Activated naive CD4-positive, alpha-beta T cell treated with anti-CD3 and anti-CD28 coated beads for 36 hours (primary cell): Measurements from ENCODE around the gene MAP2K4. TPM values are rescaled to one million over a fixed set of nuclear protein-coding genes. Genes with fewer than 3 reads are reported as not detected.

ENCODE experiments used
- CTCF ChIA-PET: fragments of 350-600 bp; sonication (Branson Sonifier 250); formaldehyde crosslinking; loops from one replicate; lab custom pipeline; 2021; ENCODE audit warnings: antibody characterized with exemption; lab: Charles Lee
- DNase-seq: peaks from one replicate; pipeline ENCODE4 v3.0.0-alpha.2; 2020
- H3K27ac Mint-ChIP-seq: one replicate; pipeline ENCODE4 v1.8.0; 2021; ENCODE audit warnings: mild to moderate bottlenecking, mixed read lengths
- H3K27me3 Mint-ChIP-seq: one replicate; pipeline ENCODE4 v1.8.0; 2021; ENCODE audit warnings: low read depth, mixed read lengths
- H3K36me3 Mint-ChIP-seq: one replicate; pipeline ENCODE4 v1.8.0; 2021; ENCODE audit warnings: low read depth, mixed read lengths
- H3K4me1 Mint-ChIP-seq: one replicate; pipeline ENCODE4 v1.8.0; 2021; ENCODE audit warnings: low read depth, mixed read lengths
- H3K4me3 Mint-ChIP-seq: one replicate; pipeline ENCODE4 v1.8.0; 2021; ENCODE audit warnings: mild to moderate bottlenecking, moderate library complexity, mixed read lengths
- H3K9me3 Mint-ChIP-seq: one replicate; pipeline ENCODE4 v1.8.0; 2021; ENCODE audit warnings: mixed read lengths
- intact Hi-C: fragments of 100-400 bp; cut with micrococcal nuclease; formaldehyde crosslinking; loops from one replicate; pipeline ENCODE4 v1.15.1; 2023
- total RNA-seq, 2 experiments: library from RNA; stranded (reverse); gene quantifications; one replicate each; pipeline ENCODE4 v1.2.3, GENCODE V29; 2021

Gene MAP2K4
- total RNA-seq, 2 experiments from 2014 or later = 22.5 to 23.5 TPM

DNA sequence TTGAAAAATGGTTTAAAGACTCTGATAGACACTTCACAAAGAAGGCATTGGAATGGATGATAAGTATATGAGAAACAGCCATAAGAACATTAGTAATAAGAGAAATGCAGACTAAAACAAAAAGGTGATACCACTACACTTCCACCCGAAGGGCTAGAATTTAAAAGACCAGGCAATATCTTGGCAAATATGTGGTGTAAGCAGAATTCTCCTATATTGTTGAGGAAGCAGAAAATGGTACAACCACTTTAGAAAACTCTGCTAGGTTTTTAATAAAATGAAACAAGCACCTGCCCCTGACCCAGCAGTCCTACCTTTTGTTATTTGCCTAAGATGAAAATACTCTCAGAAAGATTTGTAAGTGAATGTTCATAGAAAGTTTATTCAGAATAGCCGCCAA is 43.7 kb downstream of the MAP2K4 start:
- CTCF ChIA-PET = no interaction called here
- no peak for DNase-seq
- Mint-ChIP-seq H3K36me3 (peaks cover 26% of the 10 kb centered on the region), H3K27ac (no peak overlapping the region), H3K4me1 (peaks cover 4% of the 10 kb centered on the region), H3K4me3 (no peak overlapping the region), H3K27me3 (no peaks in the 10 kb centered on the region), H3K9me3 (no peaks in the 10 kb centered on the region)
- intact Hi-C loops = no loop called here

DNA sequence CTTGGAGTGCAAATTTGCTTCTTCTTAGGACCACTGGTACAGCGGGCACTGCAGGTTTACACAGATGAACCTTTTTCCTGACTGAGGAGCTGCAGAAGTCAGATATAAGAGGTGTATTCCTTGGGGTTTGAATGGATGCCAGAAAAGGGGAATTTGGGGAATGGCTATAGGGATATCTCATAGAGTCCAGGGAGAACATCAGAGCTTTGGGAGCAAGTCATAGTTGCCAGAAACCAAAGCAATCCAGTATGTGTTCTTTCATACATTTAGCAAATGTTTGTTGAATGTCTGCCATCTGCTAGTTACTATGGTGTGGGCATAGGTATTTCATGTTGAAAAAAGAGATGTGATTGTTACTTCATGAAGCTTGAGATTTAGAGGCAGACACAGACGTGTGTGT is 46.8 kb downstream of the MAP2K4 start:
- Mint-ChIP-seq H3K4me1 (no peaks in the 10 kb centered on the region), H3K27me3 (no peaks in the 10 kb centered on the region), H3K4me3 (no peak overlapping the region), H3K27ac (no peak overlapping the region), H3K9me3 (no peaks in the 10 kb centered on the region), H3K36me3 (peaks cover 29% of the 10 kb centered on the region)
- CTCF ChIA-PET = interaction anchor here (0.8 kb wide), 1 partner anchor 12 kb away, joined by 3 read pairs; no protein-coding TSS in a partner anchor
- DNase-seq = no peak
- intact Hi-C loops = no loop called here

DNA sequence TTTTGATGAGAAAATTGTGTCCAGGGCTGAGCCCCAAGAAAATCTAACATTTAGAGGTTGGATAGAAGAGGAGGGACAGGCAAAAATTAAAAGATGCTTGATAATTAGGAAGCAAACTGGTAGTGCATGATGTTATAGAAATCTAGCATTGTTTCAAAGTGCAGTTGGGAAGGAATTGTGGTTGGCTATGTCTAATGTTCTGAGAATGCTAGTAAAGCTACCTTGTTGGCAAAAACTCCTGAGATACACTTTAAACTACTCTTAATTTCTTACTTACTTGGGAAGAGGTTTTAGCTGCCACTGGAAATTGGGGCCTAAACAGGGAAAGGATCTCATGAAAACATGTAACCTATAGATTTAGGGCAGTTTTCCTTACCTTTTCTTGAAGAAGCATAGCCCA is 48.3 kb downstream of the MAP2K4 start:
- Mint-ChIP-seq H3K4me3 (no peak overlapping the region), H3K9me3 (no peaks in the 10 kb centered on the region), H3K4me1 (no peaks in the 10 kb centered on the region), H3K27ac (no peak overlapping the region), H3K27me3 (no peaks in the 10 kb centered on the region), H3K36me3 (peaks cover 25% of the 10 kb centered on the region)
- no peak for DNase-seq
- CTCF ChIA-PET = no interaction called here
- intact Hi-C loops = no loop called here

DNA sequence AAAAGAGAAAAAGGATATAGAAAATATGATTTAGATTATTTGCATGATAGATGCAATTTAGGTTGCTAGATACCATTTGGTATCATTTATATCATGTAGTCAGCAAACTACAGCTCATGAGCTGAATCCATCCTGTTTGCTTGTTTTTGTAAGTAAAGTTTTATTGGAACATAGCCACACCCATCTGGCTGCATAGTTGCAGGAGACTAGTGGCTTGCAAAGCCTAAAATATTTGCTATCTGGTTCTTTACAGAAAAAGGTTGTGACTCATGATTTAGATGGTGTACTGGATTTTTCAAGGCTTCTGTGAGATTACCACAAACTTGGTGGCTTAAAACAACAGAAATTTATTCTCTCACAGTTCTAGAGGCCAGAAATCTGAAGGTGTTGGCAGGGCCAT is 49.9 kb downstream of the MAP2K4 start:
- Mint-ChIP-seq H3K36me3 (peaks cover 24% of the 10 kb centered on the region), H3K27me3 (no peaks in the 10 kb centered on the region)

DNA sequence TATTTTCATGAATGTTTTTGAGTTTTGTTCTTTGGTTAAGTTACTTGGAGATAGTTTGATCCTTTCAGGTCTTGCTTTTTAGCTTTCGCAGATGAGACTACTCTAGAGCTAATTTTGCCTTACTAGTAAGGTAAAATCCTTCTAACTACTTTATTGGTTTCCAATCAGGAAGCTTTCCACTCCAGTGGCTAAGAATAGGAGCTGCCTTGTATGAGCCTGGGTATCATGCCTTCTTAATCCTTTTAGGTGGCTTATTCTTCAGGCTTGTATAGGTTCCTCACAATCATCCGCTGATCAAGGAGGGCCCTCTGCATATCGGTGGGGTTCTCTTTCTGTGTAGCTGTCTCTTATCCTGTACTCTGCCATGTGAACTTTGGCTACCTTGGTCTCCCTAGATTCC is 53.7 kb downstream of the MAP2K4 start:
- Mint-ChIP-seq H3K27me3 (no peaks in the 10 kb centered on the region), H3K9me3 (no peaks in the 10 kb centered on the region), H3K36me3 (peaks cover 45% of the 10 kb centered on the region), H3K4me3 (no peak overlapping the region), H3K4me1 (peaks cover 10% of the 10 kb centered on the region), H3K27ac (no peak overlapping the region)
- DNase-seq = no peak
- intact Hi-C loops = no loop called here
- CTCF ChIA-PET = no interaction called here

More for the DNA sequence above, 49.9 kb downstream of the MAP2K4 start:
- Mint-ChIP-seq H3K9me3 (no peaks in the 10 kb centered on the region), H3K4me1 (peaks cover 3% of the 10 kb centered on the region), H3K27ac (no peak overlapping the region), H3K4me3 (no peak overlapping the region)
- intact Hi-C loops = no loop called here
- CTCF ChIA-PET = interaction anchor here (0.6 kb wide), 1 partner anchor 988 kb away, joined by 3 read pairs; no protein-coding TSS in a partner anchor
- DNase-seq = no peak

DNA sequence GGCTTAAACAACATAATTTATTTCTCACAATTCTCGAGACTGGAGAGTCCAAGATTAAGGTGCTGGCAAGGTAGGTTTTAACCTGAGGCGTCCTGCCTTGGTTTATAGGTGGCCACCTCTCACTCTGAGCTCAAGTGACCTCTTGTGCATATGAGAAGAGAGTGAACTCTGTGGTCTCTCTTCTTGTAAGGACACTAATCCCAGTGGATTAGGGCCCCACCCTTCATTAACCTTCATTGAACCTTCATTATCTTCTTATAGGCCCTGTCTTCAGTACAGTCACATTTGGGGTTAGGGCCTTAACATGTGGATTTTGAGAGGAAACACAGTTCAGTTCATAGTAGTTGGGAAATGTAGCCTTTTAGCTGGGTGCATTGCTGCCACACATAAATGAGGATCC is 57.1 kb downstream of the MAP2K4 start:
- H3K27ac Mint-ChIP-seq = no peak overlapping the region
- intact Hi-C loops = no loop called here
- CTCF ChIA-PET = interaction anchor here (1.2 kb wide), 1 partner anchor 25 kb away, joined by 3 read pairs; no protein-coding TSS in a partner anchor
- DNase-seq = no peak
- no peaks in the 10 kb centered on the region for H3K9me3 Mint-ChIP-seq
- H3K4me3 Mint-ChIP-seq = no peak overlapping the region
- peaks cover 14% of the 10 kb centered on the region for H3K4me1 Mint-ChIP-seq
- no peaks in the 10 kb centered on the region for H3K27me3 Mint-ChIP-seq
- H3K36me3 Mint-ChIP-seq = peaks cover 56% of the 10 kb centered on the region

DNA sequence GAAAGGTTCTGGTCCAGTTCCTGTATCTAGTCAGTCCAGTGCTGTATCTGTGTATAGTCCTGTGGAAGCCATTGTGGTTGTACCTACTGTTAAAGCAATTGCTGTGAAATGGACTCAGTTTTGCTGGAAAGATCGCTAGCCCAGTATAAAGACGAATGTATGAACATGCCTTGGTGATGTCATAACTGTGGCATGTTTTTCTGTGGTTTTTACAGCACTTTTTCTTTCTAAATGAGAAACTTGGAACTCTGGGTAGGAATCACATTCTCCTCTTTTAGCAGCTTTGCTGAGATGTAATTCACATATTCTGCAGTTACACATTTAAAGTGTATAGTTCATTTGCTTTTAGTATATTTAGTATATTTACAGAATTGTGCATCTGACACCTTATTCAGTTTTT is 58.1 kb downstream of the MAP2K4 start:
- no peak overlapping the region for H3K27ac Mint-ChIP-seq
- no peaks in the 10 kb centered on the region for H3K27me3 Mint-ChIP-seq
- peaks cover 55% of the 10 kb centered on the region for H3K36me3 Mint-ChIP-seq
- no peak overlapping the region for H3K4me3 Mint-ChIP-seq
- no peak for DNase-seq
- no peaks in the 10 kb centered on the region for H3K9me3 Mint-ChIP-seq
- peaks cover 14% of the 10 kb centered on the region for H3K4me1 Mint-ChIP-seq
- intact Hi-C loops = no loop called here
- CTCF ChIA-PET = interaction anchor here (1.0 kb wide), 1 partner anchor 11 kb away, joined by 3 read pairs; no protein-coding TSS in a partner anchor

DNA sequence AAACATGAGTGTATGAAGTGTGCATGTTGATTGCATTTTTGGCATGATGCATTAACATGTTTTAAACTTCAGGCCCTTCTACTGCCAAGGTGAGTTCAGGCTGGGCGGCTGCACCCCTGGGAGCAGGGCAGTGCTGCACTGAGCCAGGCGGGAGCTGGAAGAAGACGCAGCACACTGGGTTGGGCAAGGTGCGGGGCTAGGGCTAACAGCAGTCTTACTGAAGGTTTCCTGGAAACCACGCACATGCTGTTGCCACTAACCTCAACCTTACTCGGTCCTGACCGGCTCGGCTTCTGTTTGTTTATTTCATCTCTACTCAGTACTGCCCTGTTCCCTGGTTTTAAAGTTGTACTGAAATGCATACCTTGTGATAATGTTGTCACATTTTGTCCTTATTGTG is 61.0 kb downstream of the MAP2K4 start:
- no peaks in the 10 kb centered on the region for H3K9me3 Mint-ChIP-seq
- no peak overlapping the region for H3K27ac Mint-ChIP-seq
- intact Hi-C loops = loop anchor here (5.0 kb wide), 1 partner anchor 84 kb away; the partner anchor contains the start of gene ZNF18
- CTCF ChIA-PET = no interaction called here
- H3K4me1 Mint-ChIP-seq = peaks cover 13% of the 10 kb centered on the region
- no peak for DNase-seq
- H3K4me3 Mint-ChIP-seq = no peak overlapping the region
- H3K27me3 Mint-ChIP-seq = no peaks in the 10 kb centered on the region
- peaks cover 55% of the 10 kb centered on the region for H3K36me3 Mint-ChIP-seq

DNA sequence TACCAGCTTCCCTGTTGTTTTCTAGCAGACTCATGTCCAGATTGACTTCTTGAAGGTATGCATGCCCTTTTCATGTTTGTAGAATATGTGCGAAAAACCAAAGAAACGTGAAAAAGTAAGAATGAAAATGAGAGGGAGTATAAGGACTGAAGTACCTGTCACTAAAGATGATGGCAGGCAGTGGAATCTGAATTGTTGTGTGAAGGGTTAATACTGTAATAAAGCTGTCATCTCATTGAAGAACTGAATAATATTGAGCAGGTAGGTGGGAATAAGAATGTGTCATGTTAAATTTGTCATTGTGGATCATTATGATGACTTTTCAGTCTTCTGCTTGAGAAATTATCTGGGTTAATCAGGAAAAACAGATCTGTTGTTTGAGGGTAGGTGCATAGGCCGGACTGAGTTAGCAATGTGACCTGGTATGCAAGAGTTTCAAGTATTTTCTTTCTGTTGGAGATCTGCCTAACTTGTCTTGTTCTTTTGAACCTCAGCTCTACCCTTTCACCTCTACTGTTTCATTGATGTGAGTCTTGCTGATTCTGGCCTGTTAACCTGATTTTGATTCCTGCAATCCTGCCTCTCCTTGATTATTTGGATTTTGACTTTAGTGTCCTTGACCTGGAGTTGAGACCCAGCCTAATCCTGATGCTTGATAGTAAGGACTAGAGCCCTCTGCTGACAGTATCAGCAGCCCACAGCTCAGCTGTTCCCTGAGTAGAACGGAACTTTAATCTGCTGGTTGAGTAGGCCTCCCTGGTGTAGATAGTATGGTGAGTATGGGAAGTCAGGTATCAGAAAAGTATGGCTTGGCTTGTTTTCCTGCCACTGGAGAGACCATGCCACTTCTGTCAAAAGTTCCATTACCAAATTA is 64.6 kb downstream of the MAP2K4 start:
- peaks cover 8% of the 10 kb centered on the region for H3K4me1 Mint-ChIP-seq
- H3K27me3 Mint-ChIP-seq = no peaks in the 10 kb centered on the region
- H3K4me3 Mint-ChIP-seq = no peak overlapping the region
- H3K36me3 Mint-ChIP-seq = peaks cover 48% of the 10 kb centered on the region
- no peaks in the 10 kb centered on the region for H3K9me3 Mint-ChIP-seq
- intact Hi-C loops = no loop called here
- CTCF ChIA-PET = interaction anchor here (0.7 kb wide), 1 partner anchor 23 kb away, joined by 3 read pairs; no protein-coding TSS in a partner anchor
- no peak overlapping the region for H3K27ac Mint-ChIP-seq
- DNase-seq = no peak

DNA sequence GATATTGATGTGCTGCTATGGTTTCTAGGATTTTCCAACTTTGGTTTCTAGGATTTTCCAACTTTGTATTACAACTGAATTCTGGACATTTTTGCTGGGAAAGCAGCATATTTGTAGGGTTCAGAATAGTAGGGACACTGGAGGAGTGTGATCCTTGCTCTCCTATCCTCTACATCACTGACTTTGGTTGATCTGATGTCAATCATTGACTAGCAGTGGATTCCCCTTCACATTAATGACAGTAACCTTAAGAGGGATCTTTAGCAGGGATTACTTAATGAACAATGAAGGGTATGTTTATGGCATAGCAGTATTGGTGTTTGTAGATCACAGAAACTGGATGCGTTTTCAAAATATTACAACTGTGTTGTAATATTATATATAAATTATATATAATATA is 67.4 kb downstream of the MAP2K4 start:
- intact Hi-C loops = no loop called here
- Mint-ChIP-seq H3K9me3 (no peaks in the 10 kb centered on the region), H3K27me3 (no peaks in the 10 kb centered on the region), H3K4me1 (peaks cover 5% of the 10 kb centered on the region), H3K27ac (no peak overlapping the region), H3K4me3 (no peak overlapping the region), H3K36me3 (peaks cover 37% of the 10 kb centered on the region)
- no peak for DNase-seq
- CTCF ChIA-PET = no interaction called here

DNA sequence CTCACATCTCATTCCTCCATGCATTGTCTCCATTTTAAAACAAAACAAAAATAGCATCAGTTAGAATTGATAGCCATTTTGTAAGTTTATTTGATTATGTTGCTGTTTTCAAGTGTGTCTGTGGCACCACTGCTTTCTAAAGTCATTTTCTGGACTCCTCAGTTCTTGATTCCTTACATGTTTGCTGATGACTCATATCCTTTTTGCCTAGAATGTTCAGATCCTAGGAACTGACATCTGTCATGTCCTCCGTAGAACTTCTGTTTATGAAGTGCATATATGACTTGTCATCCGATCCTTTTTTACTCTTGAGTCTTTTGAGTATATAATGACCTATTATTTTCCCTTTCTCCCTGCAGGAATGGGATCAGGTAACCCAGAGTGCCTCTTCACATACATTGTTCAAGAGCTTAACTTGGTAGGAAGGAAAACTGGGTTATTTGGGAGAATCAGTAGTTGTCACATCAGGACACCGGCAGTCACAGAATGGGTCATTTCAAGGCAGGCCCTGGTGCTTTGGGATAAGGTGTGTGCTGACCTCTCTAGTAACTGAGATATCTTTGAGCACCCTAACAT is 69.2 kb downstream of the MAP2K4 start:
- intact Hi-C loops = no loop called here
- H3K36me3 Mint-ChIP-seq = peaks cover 32% of the 10 kb centered on the region
- H3K4me3 Mint-ChIP-seq = no peak overlapping the region
- H3K27ac Mint-ChIP-seq = no peak overlapping the region
- H3K27me3 Mint-ChIP-seq = no peaks in the 10 kb centered on the region
- CTCF ChIA-PET = no interaction called here
- no peak for DNase-seq
- H3K9me3 Mint-ChIP-seq = no peaks in the 10 kb centered on the region
- peaks cover 4% of the 10 kb centered on the region for H3K4me1 Mint-ChIP-seq

DNA sequence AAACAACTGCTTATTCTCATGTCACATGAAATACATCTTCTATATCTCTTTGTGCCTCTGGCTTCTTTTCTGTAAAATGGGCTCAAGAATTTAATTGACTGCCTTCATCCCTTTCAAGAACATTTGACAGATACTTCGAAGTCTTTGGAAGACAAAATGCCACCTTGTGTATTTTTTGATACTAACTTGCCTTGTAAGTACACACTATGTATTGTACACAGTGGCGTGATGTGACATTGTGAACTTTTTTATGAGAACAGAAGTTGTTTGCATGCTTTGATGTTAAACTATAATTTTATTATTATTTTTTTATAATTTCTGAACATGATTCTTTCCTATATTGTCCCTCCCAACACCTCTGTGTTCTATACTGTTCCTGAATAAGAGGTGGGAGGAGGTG is 73.7 kb downstream of the MAP2K4 start:
- Mint-ChIP-seq H3K27ac (no peak overlapping the region), H3K9me3 (no peaks in the 10 kb centered on the region), H3K36me3 (peaks cover 33% of the 10 kb centered on the region), H3K4me1 (peaks cover 4% of the 10 kb centered on the region), H3K4me3 (no peak overlapping the region), H3K27me3 (no peaks in the 10 kb centered on the region)
- intact Hi-C loops = no loop called here
- CTCF ChIA-PET = no interaction called here
- DNase-seq = no peak
